Fibroblast of lung (primary cell): Measurements from ENCODE around the gene SEMA4C.

Experiments used
- EZH2 ChIP-seq: IDR thresholded peaks from 2 replicates; pipeline ENCODE4 v1.5.1; 2012; ENCODE audit warnings: low read length, control low read depth, mild to moderate bottlenecking; ENCODE audit errors: missing control alignments
- TF ChIP-seq, protein P1 (sequence below), 2 donors: IDR thresholded peaks in 1 of 2; conservative IDR thresholded peaks in 1 of 2; 1 replicate in 1 of 2; 2 replicates in 1 of 2; pipeline ENCODE4 v1.5.1; 2011 to 2012; ENCODE audit warnings: low read length in 2 of 2, control low read depth in 1 of 2, inconsistent platforms in 1 of 2, low read depth in 1 of 2, mild to moderate bottlenecking in 1 of 2

GRCh38 chr2:96811917-96812316 is 58.0 kb downstream of the SEMA4C start:
- TF ChIP-seq, protein P1, sequence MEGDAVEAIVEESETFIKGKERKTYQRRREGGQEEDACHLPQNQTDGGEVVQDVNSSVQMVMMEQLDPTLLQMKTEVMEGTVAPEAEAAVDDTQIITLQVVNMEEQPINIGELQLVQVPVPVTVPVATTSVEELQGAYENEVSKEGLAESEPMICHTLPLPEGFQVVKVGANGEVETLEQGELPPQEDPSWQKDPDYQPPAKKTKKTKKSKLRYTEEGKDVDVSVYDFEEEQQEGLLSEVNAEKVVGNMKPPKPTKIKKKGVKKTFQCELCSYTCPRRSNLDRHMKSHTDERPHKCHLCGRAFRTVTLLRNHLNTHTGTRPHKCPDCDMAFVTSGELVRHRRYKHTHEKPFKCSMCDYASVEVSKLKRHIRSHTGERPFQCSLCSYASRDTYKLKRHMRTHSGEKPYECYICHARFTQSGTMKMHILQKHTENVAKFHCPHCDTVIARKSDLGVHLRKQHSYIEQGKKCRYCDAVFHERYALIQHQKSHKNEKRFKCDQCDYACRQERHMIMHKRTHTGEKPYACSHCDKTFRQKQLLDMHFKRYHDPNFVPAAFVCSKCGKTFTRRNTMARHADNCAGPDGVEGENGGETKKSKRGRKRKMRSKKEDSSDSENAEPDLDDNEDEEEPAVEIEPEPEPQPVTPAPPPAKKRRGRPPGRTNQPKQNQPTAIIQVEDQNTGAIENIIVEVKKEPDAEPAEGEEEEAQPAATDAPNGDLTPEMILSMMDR (conservative IDR thresholded peaks at IDR 0.05 in 1 of 2, IDR thresholded peaks at IDR 0.05 in 1 of 2; ENCODE audit: low read depth in 1 of 2, low read length in 2 of 2) = no peak
- TF ChIP-seq EZH2 = no peak
